HG03159 (cell line): Measurements from ENCODE around the gene C2orf81.

ENCODE experiments used
- ATAC-seq: cut with Tn5 transposase; IDR thresholded peaks from one replicate; pipeline ENCODE4 v1.9.1; 2021; ENCODE audit warnings: mild to moderate bottlenecking, moderate library complexity; ENCODE audit not compliant: unreplicated experiment

Gene C2orf81

GRCh38 chr2:74364533-74365505 lies 56.6 kb downstream of the C2orf81 start:
- ATAC-seq, result no peak
